Liver (tissue), 9 donors: ENCODE data around the gene CTNNA2. TPM values are rescaled to one million over a fixed set of nuclear protein-coding genes. Genes with fewer than 3 reads are reported as not detected.

ENCODE experiments used
- DNase-seq: peaks from one replicate; pipeline ENCODE4 v3.0.0-alpha.2; 2017; ENCODE audit warnings: low spot score
- H3K27ac ChIP-seq, 2 donors: one replicate each; pipeline ENCODE4 v1.7.0; 2013; ENCODE audit warnings: inconsistent platforms in 2 of 2, low read length in 2 of 2, control low read depth in 1 of 2, low read depth in 1 of 2, mild to moderate bottlenecking in 1 of 2
- H3K27me3 ChIP-seq, 4 donors: one replicate each; pipeline versions ENCODE4 v1.6.1 to v1.7.0; 2013; ENCODE audit warnings: low read length in 3 of 4, inconsistent platforms in 1 of 4, mild to moderate bottlenecking in 1 of 4, moderate library complexity in 1 of 4; ENCODE audit not compliant: control insufficient read depth in 4 of 4, insufficient read depth in 4 of 4
- H3K36me3 ChIP-seq, 4 donors: one replicate each; pipeline versions ENCODE4 v1.6.1 to v1.7.0; 2013; ENCODE audit warnings: low read length in 3 of 4, mild to moderate bottlenecking in 3 of 4, low read depth in 1 of 4, moderate library complexity in 1 of 4; ENCODE audit not compliant: control insufficient read depth in 4 of 4, insufficient read depth in 3 of 4
- H3K4me1 ChIP-seq, 4 donors: one replicate each; pipeline versions ENCODE4 v1.6.1 to v1.7.0; 2013; ENCODE audit warnings: low read length in 3 of 4, mild to moderate bottlenecking in 3 of 4, moderate library complexity in 1 of 4; ENCODE audit not compliant: control insufficient read depth in 4 of 4, insufficient read depth in 4 of 4
- H3K4me3 ChIP-seq, 3 donors: one replicate each; pipeline versions ENCODE4 v1.6.1 to v1.7.0; 2013; ENCODE audit warnings: low read length in 3 of 3, control low read depth in 1 of 3, low read depth in 1 of 3, mild to moderate bottlenecking in 1 of 3
- H3K9ac ChIP-seq, 2 donors: one replicate each; pipeline ENCODE4 v1.7.0; 2013; ENCODE audit warnings: low read length in 2 of 2, mild to moderate bottlenecking in 2 of 2, moderate library complexity in 2 of 2, control low read depth in 1 of 2, low read depth in 1 of 2
- H3K9me3 ChIP-seq, 4 donors: one replicate each; pipeline versions ENCODE4 v1.6.1 to v1.7.0; 2013; ENCODE audit warnings: low read length in 3 of 4; ENCODE audit not compliant: control insufficient read depth in 4 of 4
- CTCF ChIP-seq: fragments of 150-350 bp; IDR thresholded peaks from 2 replicates; pipeline ENCODE4 v1.5.1; 2017; ENCODE audit warnings: improper control_type of control experiment, low read depth, low read length; ENCODE audit not compliant: missing input control
- EGR1 ChIP-seq, 2 donors: IDR thresholded peaks; 2 replicates each; pipeline ENCODE4 v1.6.1; 2016 to 2018; ENCODE audit warnings: antibody characterized with exemption in 2 of 2, low read depth in 2 of 2
- FOXA1 ChIP-seq: IDR thresholded peaks from 2 replicates; pipeline ENCODE4 v1.6.1; 2016; ENCODE audit warnings: antibody characterized with exemption
- FOXA2 ChIP-seq: IDR thresholded peaks from 2 replicates; pipeline ENCODE4 v1.6.1; 2016; ENCODE audit warnings: antibody characterized with exemption
- GABPA ChIP-seq, 2 donors: IDR thresholded peaks in 1 of 2; conservative IDR thresholded peaks in 1 of 2; 2 replicates each; pipeline ENCODE4 v1.6.1; 2016; ENCODE audit warnings: antibody characterized with exemption in 2 of 2, mild to moderate bottlenecking in 1 of 2, moderate library complexity in 1 of 2
- HNF4A ChIP-seq, 2 donors: conservative IDR thresholded peaks; 2 replicates each; pipeline ENCODE4 v1.6.1; 2016; ENCODE audit warnings: antibody characterized with exemption in 2 of 2, mild to moderate bottlenecking in 2 of 2
- HNF4G ChIP-seq: IDR thresholded peaks from 2 replicates; pipeline ENCODE4 v1.6.1; 2016; ENCODE audit warnings: antibody characterized with exemption
- JUND ChIP-seq, 2 donors: IDR thresholded peaks; 2 replicates each; pipeline ENCODE4 v1.6.1; 2016; ENCODE audit warnings: antibody characterized with exemption in 2 of 2
- MAX ChIP-seq: IDR thresholded peaks from 2 replicates; pipeline ENCODE4 v1.6.1; 2016; ENCODE audit warnings: antibody characterized with exemption
- NR2F2 ChIP-seq: IDR thresholded peaks from 2 replicates; pipeline ENCODE4 v1.6.1; 2016; ENCODE audit warnings: antibody characterized with exemption
- RAD21 ChIP-seq, 2 donors: IDR thresholded peaks; 2 replicates each; pipeline ENCODE4 v1.6.1; 2016; ENCODE audit warnings: antibody characterized with exemption in 2 of 2, mild to moderate bottlenecking in 2 of 2
- RXRA ChIP-seq, 2 donors: IDR thresholded peaks; 2 replicates each; pipeline ENCODE4 v1.6.1; 2017 to 2018; ENCODE audit warnings: antibody characterized with exemption in 2 of 2, mild to moderate bottlenecking in 1 of 2
- SP1 ChIP-seq: IDR thresholded peaks from 2 replicates; pipeline ENCODE4 v1.6.1; 2018; ENCODE audit warnings: antibody characterized with exemption, mild to moderate bottlenecking
- TAF1 ChIP-seq: conservative IDR thresholded peaks from 2 replicates; pipeline ENCODE4 v1.6.1; 2016; ENCODE audit warnings: antibody characterized with exemption, mild to moderate bottlenecking
- YY1 ChIP-seq: IDR thresholded peaks from 2 replicates; pipeline ENCODE4 v1.6.1; 2016; ENCODE audit warnings: antibody characterized with exemption, mild to moderate bottlenecking
- ZBTB33 ChIP-seq: IDR thresholded peaks from 2 replicates; pipeline ENCODE4 v1.6.1; 2016; ENCODE audit warnings: antibody characterized with exemption
- WGBS: extraction: QIAGEN DNeasy Blood & Tissue Kit; methylation state at CpG from one replicate; pipeline ENCODE4 v1.1.7; 2013; 5-methylcytosine and 5-hydroxymethylcytosine counted together
- polyA plus RNA-seq, 2 donors: library from polyadenylated mRNA; stranded (reverse) in 1 of 2; unstranded in 1 of 2; fragments of 200-250 nt in 1 of 2; fragments of >200 nt in 1 of 2; fragmentation: Nextera tagmentation in 1 of 2; extraction: Ambion mirVana in 1 of 2; gene quantifications; one replicate each; pipeline versions ENCODE4 v1.2.1 to v1.2.3, GENCODE V29; 2013 to 2015
- total RNA-seq, 2 donors: library from RNA; depleted of rRNA; stranded (reverse); fragments of >200 nt; gene quantifications; one replicate each; pipeline ENCODE4 v1.2.3, GENCODE V29; 2014
- TF ChIP-seq, protein P1 (sequence below): IDR thresholded peaks from 2 replicates; pipeline ENCODE4 v1.6.1; 2016; ENCODE audit warnings: antibody characterized with exemption, mild to moderate bottlenecking
- TF ChIP-seq, protein P2 (sequence below): IDR thresholded peaks from 2 replicates; pipeline ENCODE4 v1.6.1; 2016; ENCODE audit warnings: antibody characterized with exemption
- donor health status: healthy.
- donor health status: healthy.
- donor health status: healthy.
- donor health status: healthy.
- donor health status: healthy.

Gene CTNNA2
- total and polyA plus RNA-seq, 4 donors = 0.05 TPM; not detected in 3

GRCh38 chr2:80002568-80003157, 489.8 kb downstream of the CTNNA2 start:
- 79% methylated on average over 6 of the region's 6 CpGs for WGBS
- no peaks in the 10 kb centered on the region for H3K4me1 ChIP-seq
- DNase-seq = no peak
- no peak overlapping the region for H3K27ac ChIP-seq
- no peak overlapping the region for H3K4me3 ChIP-seq
- no peaks in the 10 kb centered on the region for H3K36me3 ChIP-seq
- H3K27me3 ChIP-seq = no peaks in the 10 kb centered on the region
- TF ChIP-seq TAF1 = no peak
- TF ChIP-seq RXRA (IDR thresholded peaks at IDR 0.05) = no peak
- no peak for TF ChIP-seq FOXA1
- no peak for TF ChIP-seq MAX
- TF ChIP-seq, protein P1, sequence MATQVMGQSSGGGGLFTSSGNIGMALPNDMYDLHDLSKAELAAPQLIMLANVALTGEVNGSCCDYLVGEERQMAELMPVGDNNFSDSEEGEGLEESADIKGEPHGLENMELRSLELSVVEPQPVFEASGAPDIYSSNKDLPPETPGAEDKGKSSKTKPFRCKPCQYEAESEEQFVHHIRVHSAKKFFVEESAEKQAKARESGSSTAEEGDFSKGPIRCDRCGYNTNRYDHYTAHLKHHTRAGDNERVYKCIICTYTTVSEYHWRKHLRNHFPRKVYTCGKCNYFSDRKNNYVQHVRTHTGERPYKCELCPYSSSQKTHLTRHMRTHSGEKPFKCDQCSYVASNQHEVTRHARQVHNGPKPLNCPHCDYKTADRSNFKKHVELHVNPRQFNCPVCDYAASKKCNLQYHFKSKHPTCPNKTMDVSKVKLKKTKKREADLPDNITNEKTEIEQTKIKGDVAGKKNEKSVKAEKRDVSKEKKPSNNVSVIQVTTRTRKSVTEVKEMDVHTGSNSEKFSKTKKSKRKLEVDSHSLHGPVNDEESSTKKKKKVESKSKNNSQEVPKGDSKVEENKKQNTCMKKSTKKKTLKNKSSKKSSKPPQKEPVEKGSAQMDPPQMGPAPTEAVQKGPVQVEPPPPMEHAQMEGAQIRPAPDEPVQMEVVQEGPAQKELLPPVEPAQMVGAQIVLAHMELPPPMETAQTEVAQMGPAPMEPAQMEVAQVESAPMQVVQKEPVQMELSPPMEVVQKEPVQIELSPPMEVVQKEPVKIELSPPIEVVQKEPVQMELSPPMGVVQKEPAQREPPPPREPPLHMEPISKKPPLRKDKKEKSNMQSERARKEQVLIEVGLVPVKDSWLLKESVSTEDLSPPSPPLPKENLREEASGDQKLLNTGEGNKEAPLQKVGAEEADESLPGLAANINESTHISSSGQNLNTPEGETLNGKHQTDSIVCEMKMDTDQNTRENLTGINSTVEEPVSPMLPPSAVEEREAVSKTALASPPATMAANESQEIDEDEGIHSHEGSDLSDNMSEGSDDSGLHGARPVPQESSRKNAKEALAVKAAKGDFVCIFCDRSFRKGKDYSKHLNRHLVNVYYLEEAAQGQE = no peak
- TF ChIP-seq SP1 = no peak
- TF ChIP-seq JUND (IDR thresholded peaks at IDR 0.05) = no peak
- no peak for TF ChIP-seq YY1
- no peak for TF ChIP-seq GABPA (IDR thresholded peaks at IDR 0.05 in 1 of 2, conservative IDR thresholded peaks at IDR 0.05 in 1 of 2)
- TF ChIP-seq EGR1 (IDR thresholded peaks at IDR 0.05; ENCODE audit: low read depth in 2 of 2) = no peak
- TF ChIP-seq HNF4A (conservative IDR thresholded peaks at IDR 0.05) = no peak
- TF ChIP-seq RAD21 (IDR thresholded peaks at IDR 0.05) = no peak
- TF ChIP-seq ZBTB33 = no peak
- TF ChIP-seq NR2F2 = no peak
- no peaks in the 10 kb centered on the region for H3K9me3 ChIP-seq
- H3K9ac ChIP-seq = no peak overlapping the region

DNA sequence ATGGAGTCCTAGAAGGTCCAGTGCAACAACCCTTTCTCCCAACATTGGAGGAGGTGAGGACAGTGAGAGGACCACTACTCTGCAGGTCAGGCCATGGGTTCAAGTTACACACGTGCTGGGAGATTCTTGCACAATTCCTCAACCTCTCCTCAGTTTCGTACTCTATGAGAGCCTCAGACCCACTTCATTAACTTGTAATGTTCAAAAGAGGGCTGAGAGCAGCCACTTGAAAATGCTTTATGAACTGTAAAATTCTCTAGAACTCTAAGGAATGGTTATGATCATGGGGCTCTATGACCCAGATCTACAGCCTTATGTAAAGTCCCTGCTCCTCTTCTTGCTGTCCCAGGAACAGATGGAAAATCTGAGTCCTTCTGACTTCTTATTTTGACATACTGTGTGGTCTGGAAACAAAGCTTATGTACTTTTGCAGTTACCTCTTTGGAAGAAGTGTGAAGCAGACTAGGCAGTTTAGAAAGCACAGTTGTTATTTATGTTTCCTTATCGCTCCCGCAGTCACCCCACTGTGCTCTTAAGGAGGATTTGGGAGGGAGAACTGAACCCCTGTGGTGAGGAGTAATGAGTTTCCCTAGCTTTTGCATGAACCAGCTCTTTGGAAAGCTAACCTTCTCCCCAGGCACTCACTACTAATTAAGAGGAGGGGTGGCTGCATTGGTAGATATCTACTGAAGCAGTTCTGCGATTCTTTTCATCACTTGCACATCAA, 495.1 kb downstream of the CTNNA2 start:
- H3K9me3 ChIP-seq = no peaks in the 10 kb centered on the region
- WGBS = 38% methylated on average over 5 of the region's 5 CpGs
- no peaks in the 10 kb centered on the region for H3K4me1 ChIP-seq
- no peaks in the 10 kb centered on the region for H3K27me3 ChIP-seq
- DNase-seq = no peak
- no peak for TF ChIP-seq FOXA2
- no peak for TF ChIP-seq RXRA (IDR thresholded peaks at IDR 0.05)
- no peak for TF ChIP-seq JUND (IDR thresholded peaks at IDR 0.05)
- no peak for TF ChIP-seq YY1
- no peak for TF ChIP-seq GABPA (IDR thresholded peaks at IDR 0.05 in 1 of 2, conservative IDR thresholded peaks at IDR 0.05 in 1 of 2)
- no peak for TF ChIP-seq NR2F2
- no peak for TF ChIP-seq CTCF
- TF ChIP-seq HNF4A (conservative IDR thresholded peaks at IDR 0.05) = no peak
- TF ChIP-seq, protein P2, sequence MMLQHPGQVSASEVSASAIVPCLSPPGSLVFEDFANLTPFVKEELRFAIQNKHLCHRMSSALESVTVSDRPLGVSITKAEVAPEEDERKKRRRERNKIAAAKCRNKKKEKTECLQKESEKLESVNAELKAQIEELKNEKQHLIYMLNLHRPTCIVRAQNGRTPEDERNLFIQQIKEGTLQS = no peak
- TF ChIP-seq TAF1 = no peak
- TF ChIP-seq, protein P1 = no peak
- no peak for TF ChIP-seq HNF4G
- no peak for TF ChIP-seq RAD21 (IDR thresholded peaks at IDR 0.05)
- no peak for TF ChIP-seq MAX
- no peak overlapping the region for H3K9ac ChIP-seq
- H3K4me3 ChIP-seq = no peak overlapping the region
- no peaks in the 10 kb centered on the region for H3K36me3 ChIP-seq
- H3K27ac ChIP-seq = no peak overlapping the region
